ENCODE measurements around the gene HASPIN. TPM values are rescaled to one million over a fixed set of nuclear protein-coding genes. Genes with fewer than 3 reads are reported as not detected.

Gene HASPIN
- total RNA-seq, 2 experiments from 2014 or later, result 20.7 to 21.3 TPM

DNA sequence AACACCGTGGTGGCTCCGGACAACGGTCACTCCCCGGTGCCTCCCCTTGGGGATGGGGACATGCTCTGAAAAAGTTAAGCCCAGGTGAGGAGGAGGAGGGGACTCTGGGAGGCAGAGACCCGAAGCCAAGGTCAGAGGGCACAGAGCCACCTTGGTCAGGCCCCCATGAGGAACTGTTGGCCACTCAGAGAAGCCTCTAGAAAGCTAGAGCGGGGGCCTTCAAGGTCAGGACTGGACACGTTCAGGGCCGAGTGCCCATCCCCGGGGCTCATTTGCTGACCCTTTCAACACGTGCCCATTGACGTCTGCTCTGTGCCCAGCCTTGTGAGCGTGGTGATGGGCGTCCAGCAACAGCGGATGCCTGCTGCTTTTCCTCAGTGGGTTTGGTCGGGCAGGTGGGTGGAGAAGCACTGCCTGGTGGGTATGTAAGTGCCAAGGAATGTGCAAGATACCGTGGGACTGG lies 38.2 kb downstream of the HASPIN start:
- TF ChIP-seq, protein P1, sequence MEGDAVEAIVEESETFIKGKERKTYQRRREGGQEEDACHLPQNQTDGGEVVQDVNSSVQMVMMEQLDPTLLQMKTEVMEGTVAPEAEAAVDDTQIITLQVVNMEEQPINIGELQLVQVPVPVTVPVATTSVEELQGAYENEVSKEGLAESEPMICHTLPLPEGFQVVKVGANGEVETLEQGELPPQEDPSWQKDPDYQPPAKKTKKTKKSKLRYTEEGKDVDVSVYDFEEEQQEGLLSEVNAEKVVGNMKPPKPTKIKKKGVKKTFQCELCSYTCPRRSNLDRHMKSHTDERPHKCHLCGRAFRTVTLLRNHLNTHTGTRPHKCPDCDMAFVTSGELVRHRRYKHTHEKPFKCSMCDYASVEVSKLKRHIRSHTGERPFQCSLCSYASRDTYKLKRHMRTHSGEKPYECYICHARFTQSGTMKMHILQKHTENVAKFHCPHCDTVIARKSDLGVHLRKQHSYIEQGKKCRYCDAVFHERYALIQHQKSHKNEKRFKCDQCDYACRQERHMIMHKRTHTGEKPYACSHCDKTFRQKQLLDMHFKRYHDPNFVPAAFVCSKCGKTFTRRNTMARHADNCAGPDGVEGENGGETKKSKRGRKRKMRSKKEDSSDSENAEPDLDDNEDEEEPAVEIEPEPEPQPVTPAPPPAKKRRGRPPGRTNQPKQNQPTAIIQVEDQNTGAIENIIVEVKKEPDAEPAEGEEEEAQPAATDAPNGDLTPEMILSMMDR (IDR thresholded peaks at IDR 0.05), result no peak
- DNase-seq, result no peak
- Mint-ChIP-seq H3K9me3 (peaks cover 18% of the 10 kb centered on the region), H3K36me3 (ENCODE audit: low read depth) (peaks cover 21% of the 10 kb centered on the region), H3K27me3 (peaks cover 3% of the 10 kb centered on the region), H3K4me3 (no peak overlapping the region), H3K27ac (peak overlapping the region; percentile 49), H3K4me1 (ENCODE audit: low read depth) (peaks cover 46% of the 10 kb centered on the region)
- ChIA-PET CTCF (interaction anchor here (1.0 to 2.4 kb wide), 5 partner anchors 21 to 65 kb away, joined by 3 to 13 read pairs (median 7); no protein-coding TSS in a partner anchor), POLR2A (interaction anchor here (1.3 to 2.4 kb wide), 5 partner anchors 10 to 83 kb away, joined by 4 to 16 read pairs (median 6); no protein-coding TSS in a partner anchor)
- intact Hi-C loops (cut with micrococcal nuclease), result loop anchor here (5.0 to 10.0 kb wide), 2 partner anchors 35 to 47 kb away; no protein-coding TSS in a partner anchor
- no peak for ATAC-seq

DNA sequence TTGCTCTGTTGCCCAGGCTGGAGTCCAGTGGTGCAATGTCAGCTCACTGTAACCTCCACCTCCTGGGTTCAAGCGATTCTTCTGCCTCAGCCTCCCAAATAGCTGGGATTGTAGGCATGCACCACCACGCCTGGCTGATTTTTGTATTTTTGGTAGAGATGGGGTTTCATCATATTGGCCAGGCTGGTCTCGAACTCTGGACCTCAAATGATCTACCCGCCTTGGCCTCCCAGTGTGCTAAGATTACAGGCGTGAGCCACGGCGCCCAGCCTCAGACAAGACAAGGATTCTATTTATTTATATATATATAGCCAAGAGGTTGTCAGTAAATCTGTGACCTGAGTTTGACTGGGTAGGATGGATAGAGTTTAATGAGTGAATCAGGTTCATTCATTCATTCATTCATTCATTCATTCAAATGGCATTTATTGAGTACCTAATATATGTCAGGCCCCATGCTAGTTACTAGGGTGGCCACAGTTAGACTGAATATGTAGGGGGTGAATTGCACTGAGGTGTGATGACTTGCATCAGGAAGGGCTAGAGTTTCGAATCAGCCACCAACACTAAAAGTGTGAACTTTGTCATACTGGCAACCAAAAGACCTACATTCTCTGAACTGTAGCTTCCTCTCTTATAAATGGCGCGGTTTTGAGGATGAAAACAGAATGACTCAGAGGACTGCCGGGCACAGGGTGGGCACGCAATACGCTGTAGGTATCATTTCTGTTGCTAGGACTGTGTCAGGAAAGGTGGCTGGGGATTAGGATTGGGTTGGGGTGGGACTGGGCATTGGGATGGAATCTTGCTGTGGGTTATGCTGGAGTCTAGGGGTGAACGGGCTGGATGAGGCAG lies 39.4 kb downstream of the HASPIN start:
- peak overlapping the region; percentile 97 for H3K27ac Mint-ChIP-seq
- H3K9me3 Mint-ChIP-seq, result peaks cover 19% of the 10 kb centered on the region
- H3K4me3 Mint-ChIP-seq, result peak overlapping the region; percentile 43
- DNase-seq (peak; percentile 79), ATAC-seq (peak; percentile 67)
- peaks cover 24% of the 10 kb centered on the region for H3K36me3 Mint-ChIP-seq (ENCODE audit: low read depth)
- intact Hi-C loops (cut with micrococcal nuclease), result loop anchor here (5.0 to 10.0 kb wide), 2 partner anchors 34 to 48 kb away; no protein-coding TSS in a partner anchor
- TF ChIP-seq, protein P1 (IDR thresholded peaks at IDR 0.05), result no peak
- POLR2A ChIA-PET, result interaction anchor here (1.1 to 2.7 kb wide), 6 partner anchors 8 to 51 kb away, joined by 3 to 21 read pairs (median 5); no protein-coding TSS in a partner anchor
- peaks cover 53% of the 10 kb centered on the region for H3K4me1 Mint-ChIP-seq (ENCODE audit: low read depth)
- CTCF ChIA-PET, result interaction anchor here (1.0 to 2.1 kb wide), 3 partner anchors 23 to 52 kb away, joined by 3 to 9 read pairs (median 3); no protein-coding TSS in a partner anchor
- H3K27me3 Mint-ChIP-seq, result peaks cover 6% of the 10 kb centered on the region

DNA sequence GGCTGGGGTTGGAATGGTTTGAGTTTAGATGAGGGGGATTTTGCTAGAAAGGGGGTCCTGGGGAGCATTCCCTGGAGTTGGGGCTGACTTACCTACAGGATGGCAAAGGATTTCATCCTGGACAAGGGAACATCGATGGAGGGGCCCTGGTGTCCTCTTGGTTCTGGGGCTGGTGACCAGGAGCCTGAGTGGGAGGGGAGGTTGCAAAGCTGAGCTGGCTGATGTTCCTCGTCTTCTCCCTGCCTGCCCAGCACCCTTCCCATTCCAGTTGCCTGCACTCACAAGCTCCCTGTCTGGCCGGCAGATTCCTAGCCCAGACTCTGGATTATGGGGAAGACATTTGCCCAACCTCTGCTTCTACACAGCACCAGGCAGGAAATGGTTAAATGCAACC lies 40.1 kb downstream of the HASPIN start:
- H3K36me3 Mint-ChIP-seq (ENCODE audit: low read depth), result peaks cover 29% of the 10 kb centered on the region
- H3K9me3 Mint-ChIP-seq, result peaks cover 19% of the 10 kb centered on the region
- H3K4me3 Mint-ChIP-seq, result peak overlapping the region; percentile 43
- peaks cover 10% of the 10 kb centered on the region for H3K27me3 Mint-ChIP-seq
- no peak for ATAC-seq
- no peak for DNase-seq
- intact Hi-C loops (cut with micrococcal nuclease), result loop anchor here (5.0 to 10.0 kb wide), 2 partner anchors 34 to 49 kb away; no protein-coding TSS in a partner anchor
- ChIA-PET POLR2A (interaction anchor here (1.1 to 2.7 kb wide), 5 partner anchors 8 to 52 kb away, joined by 3 to 21 read pairs (median 6); no protein-coding TSS in a partner anchor), CTCF (interaction anchor here (1.1 to 2.1 kb wide), 2 partner anchors 24 to 26 kb away, joined by 3 to 9 read pairs; no protein-coding TSS in a partner anchor)
- H3K27ac Mint-ChIP-seq, result peak overlapping the region; percentile 97
- TF ChIP-seq, protein P1 (IDR thresholded peaks at IDR 0.05), result no peak
- H3K4me1 Mint-ChIP-seq (ENCODE audit: low read depth), result peaks cover 60% of the 10 kb centered on the region

DNA sequence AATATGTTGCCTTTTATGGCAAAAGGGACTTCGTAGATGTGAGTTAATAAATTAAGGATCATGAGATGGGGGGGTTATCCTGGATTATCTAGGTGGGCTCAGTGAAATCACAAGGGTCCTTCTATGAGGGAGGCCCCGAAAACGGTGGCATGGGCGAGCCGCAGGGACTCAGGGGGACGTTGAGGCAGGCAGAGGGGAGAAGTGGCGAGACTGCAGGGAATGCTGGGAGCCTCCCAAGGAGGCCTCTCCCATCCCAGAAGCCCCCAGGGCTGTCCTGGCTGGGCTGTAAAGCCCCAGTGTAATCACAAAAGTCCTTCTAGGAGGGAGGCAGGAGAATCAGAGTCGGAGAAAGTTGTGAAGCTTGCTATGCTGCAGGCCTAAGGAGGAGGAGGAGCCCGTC lies 42.3 kb downstream of the HASPIN start:
- TF ChIP-seq, protein P1 (IDR thresholded peaks at IDR 0.05), result no peak
- ATAC-seq (no peak), DNase-seq (no peak)
- Mint-ChIP-seq H3K4me3 (no peak overlapping the region), H3K9me3 (peaks cover 7% of the 10 kb centered on the region), H3K27me3 (peaks cover 7% of the 10 kb centered on the region), H3K36me3 (ENCODE audit: low read depth) (peaks cover 15% of the 10 kb centered on the region), H3K27ac (peak overlapping the region; percentile 97), H3K4me1 (ENCODE audit: low read depth) (peaks cover 76% of the 10 kb centered on the region)
- intact Hi-C loops (cut with micrococcal nuclease), result loop anchor here (10.0 kb wide), 1 partner anchor 51 kb away; no protein-coding TSS in a partner anchor
- ChIA-PET POLR2A (interaction anchor here (0.7 to 1.8 kb wide), 4 partner anchors 14 to 55 kb away, joined by 3 to 6 read pairs (median 4); no protein-coding TSS in a partner anchor), CTCF (interaction anchor here (1.0 to 4.6 kb wide), 4 partner anchors 8 to 61 kb away, joined by 3 to 22 read pairs (median 10); no protein-coding TSS in a partner anchor)

All from activated CD8-positive, alpha-beta T cell treated with anti-CD3 and anti-CD28 coated beads for 36 hours (primary cell).